Right atrium auricular region (tissue), 2 donors: Measurements from ENCODE around the gene ARFIP2. TPM values are rescaled to one million over a fixed set of nuclear protein-coding genes. Genes with fewer than 3 reads are reported as not detected.

Source experiments
- DNase-seq: peaks from one replicate; pipeline ENCODE4 v3.0.0-alpha.2; 2019; ENCODE audit warnings: low spot score
- H3K27ac ChIP-seq, 2 donors: fragments of 200-600 bp; sonication (generic); 1 replicate in 1 of 2; 2 replicates in 1 of 2; pipeline ENCODE4 v1.5.1; 2016 to 2019
- H3K27me3 ChIP-seq, 2 donors: fragments of 200-600 bp; sonication (generic); one replicate each; pipeline versions ENCODE4 v1.5.1 to v1.6.0; 2017 to 2019
- H3K36me3 ChIP-seq: fragments of 200-600 bp; sonication (generic); one replicate; pipeline ENCODE4 v1.5.1; 2016
- H3K4me1 ChIP-seq, 2 donors: fragments of 200-600 bp; sonication (generic); one replicate each; pipeline versions ENCODE4 v1.5.1 to v1.6.0; 2017 to 2019
- H3K4me3 ChIP-seq, 2 donors: fragments of 200-600 bp; sonication (generic); 1 replicate in 1 of 2; 2 replicates in 1 of 2; pipeline ENCODE4 v1.5.1; 2017 to 2019; ENCODE audit warnings: mild to moderate bottlenecking in 1 of 2, moderate library complexity in 1 of 2
- H3K9me3 ChIP-seq, 2 donors: fragments of 200-600 bp; sonication (generic); one replicate each; pipeline ENCODE4 v1.5.1; 2019
- total RNA-seq, 2 donors: library from RNA; depleted of rRNA; stranded (reverse); fragments of >200 nt; gene quantifications; one replicate each; pipeline ENCODE4 v1.1.0, GENCODE V29; 2016
- TF ChIP-seq, protein P1 (sequence below), 2 donors: fragments of 200-600 bp; sonication (generic); IDR thresholded peaks; one replicate each; pipeline ENCODE4 v1.5.1; 2019; ENCODE audit warnings: antibody characterized with exemption in 2 of 2

Gene ARFIP2
- total RNA-seq, 2 donors from 2014 or later = 19.2 to 34.1 TPM

DNA sequence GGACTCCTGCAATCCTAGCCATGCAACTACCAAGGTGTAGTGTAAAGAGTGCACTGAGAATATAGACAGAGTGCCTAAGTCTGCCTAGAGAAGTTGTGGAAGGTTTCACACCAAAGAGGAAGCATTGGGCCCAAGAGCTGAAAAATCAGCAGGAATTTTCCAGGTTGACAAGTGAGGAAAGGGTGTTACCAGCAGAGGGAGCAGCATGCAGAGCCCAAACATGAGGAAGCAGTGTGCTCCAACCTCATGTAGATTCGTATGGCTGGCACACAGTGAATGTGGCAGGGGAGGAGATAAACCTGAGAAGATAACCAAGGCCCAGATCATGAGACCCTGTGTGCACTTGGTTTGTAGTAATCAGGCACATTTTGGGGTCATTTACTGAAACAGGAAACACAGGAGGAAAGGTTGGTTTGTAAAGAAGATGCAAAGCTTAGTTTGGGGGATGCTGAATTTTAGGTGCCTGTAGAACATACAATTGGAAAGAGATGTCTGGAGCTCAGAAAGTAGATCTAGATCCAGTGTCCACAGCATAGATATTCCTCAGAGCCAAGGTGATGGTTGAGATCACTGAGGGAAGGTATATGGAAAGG, 42.1 kb downstream of the ARFIP2 start:
- TF ChIP-seq, protein P1, sequence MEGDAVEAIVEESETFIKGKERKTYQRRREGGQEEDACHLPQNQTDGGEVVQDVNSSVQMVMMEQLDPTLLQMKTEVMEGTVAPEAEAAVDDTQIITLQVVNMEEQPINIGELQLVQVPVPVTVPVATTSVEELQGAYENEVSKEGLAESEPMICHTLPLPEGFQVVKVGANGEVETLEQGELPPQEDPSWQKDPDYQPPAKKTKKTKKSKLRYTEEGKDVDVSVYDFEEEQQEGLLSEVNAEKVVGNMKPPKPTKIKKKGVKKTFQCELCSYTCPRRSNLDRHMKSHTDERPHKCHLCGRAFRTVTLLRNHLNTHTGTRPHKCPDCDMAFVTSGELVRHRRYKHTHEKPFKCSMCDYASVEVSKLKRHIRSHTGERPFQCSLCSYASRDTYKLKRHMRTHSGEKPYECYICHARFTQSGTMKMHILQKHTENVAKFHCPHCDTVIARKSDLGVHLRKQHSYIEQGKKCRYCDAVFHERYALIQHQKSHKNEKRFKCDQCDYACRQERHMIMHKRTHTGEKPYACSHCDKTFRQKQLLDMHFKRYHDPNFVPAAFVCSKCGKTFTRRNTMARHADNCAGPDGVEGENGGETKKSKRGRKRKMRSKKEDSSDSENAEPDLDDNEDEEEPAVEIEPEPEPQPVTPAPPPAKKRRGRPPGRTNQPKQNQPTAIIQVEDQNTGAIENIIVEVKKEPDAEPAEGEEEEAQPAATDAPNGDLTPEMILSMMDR (IDR thresholded peaks at IDR 0.05) = peak; percentile 49 to 75
- Histone ChIP-seq H3K4me3 (no peak overlapping the region), H3K27ac (no peak overlapping the region), H3K9me3 (no peaks in the 10 kb centered on the region), H3K27me3 (no peaks in the 10 kb centered on the region), H3K4me1 (no peaks in the 10 kb centered on the region), H3K36me3 (no peaks in the 10 kb centered on the region)
- DNase-seq = no peak

DNA sequence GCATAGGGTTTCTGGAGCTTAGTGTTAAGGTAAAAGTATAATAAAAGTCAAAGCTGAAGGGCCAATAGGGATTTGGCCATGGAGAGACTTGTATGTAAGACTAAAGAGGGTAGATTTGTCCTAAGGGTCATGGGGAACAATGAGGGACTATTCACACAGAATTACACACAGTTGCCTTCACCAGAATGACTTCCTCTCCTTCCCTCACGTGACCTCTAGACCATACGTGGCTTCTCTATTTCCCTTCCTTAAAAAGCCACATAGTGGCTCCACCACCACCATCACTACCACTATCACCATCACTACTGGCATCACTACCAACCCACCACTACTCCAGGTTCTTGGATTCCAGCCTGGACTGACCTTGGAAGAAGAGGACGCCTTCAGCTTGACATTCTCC, 43.1 kb downstream of the ARFIP2 start:
- Histone ChIP-seq H3K9me3 (no peaks in the 10 kb centered on the region), H3K27me3 (no peaks in the 10 kb centered on the region), H3K27ac (no peak overlapping the region), H3K4me3 (no peak overlapping the region), H3K4me1 (no peaks in the 10 kb centered on the region), H3K36me3 (no peaks in the 10 kb centered on the region)
- TF ChIP-seq, protein P1 (IDR thresholded peaks at IDR 0.05) = no peak
- no peak for DNase-seq

DNA sequence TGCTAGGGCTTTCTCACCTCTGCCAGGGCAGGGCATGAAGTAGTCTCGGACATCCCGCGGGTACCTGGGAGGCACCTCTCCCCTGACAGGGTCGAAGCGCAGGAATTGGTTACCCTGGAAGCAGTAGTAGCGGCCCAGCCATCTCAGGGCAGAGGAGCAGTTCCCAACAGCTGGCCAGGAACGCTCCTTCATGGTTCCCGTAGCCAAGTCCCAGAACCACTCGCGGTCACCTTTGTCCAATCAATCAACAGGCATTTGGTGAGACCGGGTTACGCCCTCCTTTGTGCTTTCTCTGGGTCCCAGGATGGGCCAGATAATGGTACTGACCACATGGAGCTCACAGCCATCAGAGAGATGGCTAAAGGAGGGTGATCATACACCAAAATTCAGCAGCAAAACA, 43.7 kb downstream of the ARFIP2 start:
- Histone ChIP-seq H3K4me3 (no peak overlapping the region), H3K4me1 (no peaks in the 10 kb centered on the region), H3K9me3 (no peaks in the 10 kb centered on the region), H3K36me3 (no peaks in the 10 kb centered on the region), H3K27me3 (no peaks in the 10 kb centered on the region), H3K27ac (no peak overlapping the region)
- no peak for DNase-seq
- TF ChIP-seq, protein P1 (IDR thresholded peaks at IDR 0.05) = no peak

DNA sequence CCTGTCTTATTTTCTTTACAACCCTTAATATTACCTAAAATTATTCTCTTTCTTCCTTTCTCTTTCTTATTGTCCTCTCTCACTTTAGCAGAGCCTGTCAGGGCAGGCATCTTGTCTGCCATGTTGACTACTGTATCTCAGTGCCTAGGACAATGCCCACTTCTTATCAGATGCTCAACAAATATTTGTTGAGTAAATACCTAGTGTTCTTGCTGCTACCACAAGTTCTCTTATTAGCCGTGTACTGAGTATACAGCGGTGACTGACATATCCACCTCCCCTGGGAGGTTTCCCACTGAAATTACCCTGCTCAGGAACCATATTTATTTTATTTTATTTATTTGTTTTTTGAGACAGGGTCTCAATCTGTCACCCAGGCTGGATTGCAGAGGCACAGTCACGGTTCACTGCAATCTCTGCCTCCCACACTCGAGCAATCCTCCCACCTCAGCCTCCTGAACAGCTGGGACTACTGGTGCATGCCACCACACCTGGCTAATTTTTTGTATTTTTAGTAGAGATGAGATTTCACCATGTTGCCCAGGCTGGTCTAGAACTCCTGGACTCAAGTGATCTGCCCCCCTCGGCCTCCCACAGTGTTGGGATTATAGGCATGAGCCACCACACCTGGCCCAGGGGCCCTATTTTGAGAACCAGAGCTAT, 47.0 kb downstream of the ARFIP2 start:
- H3K27me3 ChIP-seq = no peaks in the 10 kb centered on the region
- no peaks in the 10 kb centered on the region for H3K36me3 ChIP-seq
- no peak overlapping the region for H3K4me3 ChIP-seq
- TF ChIP-seq, protein P1 (IDR thresholded peaks at IDR 0.05) = no peak
- no peak overlapping the region for H3K27ac ChIP-seq
- no peaks in the 10 kb centered on the region for H3K9me3 ChIP-seq
- no peaks in the 10 kb centered on the region for H3K4me1 ChIP-seq
- DNase-seq = no peak

DNA sequence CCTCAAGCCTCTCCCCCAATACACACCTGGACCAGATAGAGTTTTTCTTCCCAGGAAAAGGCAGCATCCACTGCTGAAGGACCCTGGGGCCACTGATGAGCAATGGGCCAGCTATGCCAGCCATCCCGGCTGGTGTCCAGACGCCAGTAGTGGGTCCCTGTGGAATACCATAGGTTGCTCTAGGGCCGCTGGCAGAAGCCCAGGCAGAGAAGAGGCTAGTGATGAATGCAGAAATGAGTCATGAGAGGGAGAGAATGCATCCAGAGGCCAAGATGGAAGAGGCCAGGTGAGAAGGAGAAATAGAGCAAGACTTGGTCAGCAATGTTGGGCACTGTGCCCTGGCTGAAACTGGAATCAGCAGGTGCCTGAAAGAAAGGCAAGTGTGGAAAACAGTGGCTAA, 49.3 kb downstream of the ARFIP2 start:
- H3K36me3 ChIP-seq = no peaks in the 10 kb centered on the region

More for the DNA sequence above, 49.3 kb downstream of the ARFIP2 start:
- no peaks in the 10 kb centered on the region for H3K4me1 ChIP-seq
- no peak overlapping the region for H3K4me3 ChIP-seq
- TF ChIP-seq, protein P1 (IDR thresholded peaks at IDR 0.05) = no peak
- no peaks in the 10 kb centered on the region for H3K27me3 ChIP-seq
- no peaks in the 10 kb centered on the region for H3K9me3 ChIP-seq
- DNase-seq = no peak
- H3K27ac ChIP-seq = no peak overlapping the region
